SU-DHL-6 (cell line): ENCODE data around the gene ADGRD1.

Experiments
- CTCF ChIP-seq: fragments of 200-600 bp; sonication (generic); IDR thresholded peaks from one replicate; pipeline ENCODE4 v1.5.1; 2017; ENCODE audit warnings: antibody characterized with exemption, mild to moderate bottlenecking, low read length, moderate library complexity; ENCODE audit not compliant: insufficient read depth, poor library complexity, severe bottlenecking
- EZH2phosphoT487 ChIP-seq: fragments of 200-600 bp; sonication (generic), shearing (Covaris generic); conservative IDR thresholded peaks from 2 replicates; pipeline ENCODE4 v1.6.1; 2018; ENCODE audit warnings: mild to moderate bottlenecking, antibody characterized with exemption, low read length, moderate library complexity, mixed read lengths

- TF ChIP-seq CTCF (no peak), EZH2phosphoT487 (no peak)
Observed at GRCh38 chr12:131159660-131160059, 206.0 kb downstream of the ADGRD1 start.
